Measurements from ENCODE around the gene OSGIN1. TPM values are rescaled to one million over a fixed set of nuclear protein-coding genes. Genes with fewer than 3 reads are reported as not detected.

OSGIN1 gene
- total RNA-seq, 4 donors from 2014 or later: 0.77 to 5.4 (median 1.2) TPM; not detected in 1

GRCh38 chr16:83937267-83937666 lies 15.8 kb upstream of the OSGIN1 start:
- no peak overlapping the region for H3K27ac ChIP-seq
- no peaks in the 10 kb centered on the region for H3K4me1 ChIP-seq
- H3K36me3 ChIP-seq: no peaks in the 10 kb centered on the region
- intact Hi-C loops (cut with DNase I; ENCODE audit: low total_unique reads): no loop called here
- no peaks in the 10 kb centered on the region for H3K9me3 ChIP-seq
- H3K27me3 ChIP-seq: no peaks in the 10 kb centered on the region
- no peak for DNase-seq
- TF ChIP-seq CTCF (IDR thresholded peaks at IDR 0.05): no peak
- no peak for TF ChIP-seq POLR2A (IDR thresholded peaks at IDR 0.05)
- no peak overlapping the region for H3K4me3 ChIP-seq

- TF ChIP-seq POLR2A (IDR thresholded peaks at IDR 0.05) (no peak), CTCF (IDR thresholded peaks at IDR 0.05) (no peak)
- no peaks in the 10 kb centered on the region for H3K9me3 ChIP-seq
- H3K27me3 ChIP-seq: no peaks in the 10 kb centered on the region
- H3K4me3 ChIP-seq: no peak overlapping the region
- no peaks in the 10 kb centered on the region for H3K4me1 ChIP-seq
- H3K36me3 ChIP-seq: no peaks in the 10 kb centered on the region
- intact Hi-C loops (cut with DNase I; ENCODE audit: low total_unique reads): no loop called here
- H3K27ac ChIP-seq: no peak overlapping the region
- no peak for DNase-seq
These were observed 14.8 kb upstream of the OSGIN1 start for GRCh38 chr16:83937922-83938885.

GRCh38 chr16:83939266-83939855 lies 13.7 kb upstream of the OSGIN1 start:
- intact Hi-C loops (cut with DNase I; ENCODE audit: low total_unique reads): no loop called here
- Histone ChIP-seq H3K27ac (no peak overlapping the region), H3K36me3 (no peaks in the 10 kb centered on the region), H3K27me3 (no peaks in the 10 kb centered on the region), H3K4me3 (no peak overlapping the region), H3K4me1 (no peaks in the 10 kb centered on the region), H3K9me3 (no peaks in the 10 kb centered on the region)
- no peak for TF ChIP-seq POLR2A (IDR thresholded peaks at IDR 0.05)
- TF ChIP-seq CTCF (IDR thresholded peaks at IDR 0.05): no peak
- no peak for DNase-seq

- no peaks in the 10 kb centered on the region for H3K27me3 ChIP-seq
- no peak overlapping the region for H3K27ac ChIP-seq
- intact Hi-C loops (cut with DNase I; ENCODE audit: low total_unique reads): no loop called here
- no peaks in the 10 kb centered on the region for H3K36me3 ChIP-seq
- no peak for DNase-seq
- TF ChIP-seq POLR2A (IDR thresholded peaks at IDR 0.05) (no peak), CTCF (IDR thresholded peaks at IDR 0.05) (no peak)
- no peak overlapping the region for H3K4me3 ChIP-seq
- no peaks in the 10 kb centered on the region for H3K9me3 ChIP-seq
- no peaks in the 10 kb centered on the region for H3K4me1 ChIP-seq
These were observed 12.9 kb upstream of the OSGIN1 start for GRCh38 chr16:83940119-83940518.
